AG04450 (cell line): ENCODE results near the gene STXBP5. TPM values are rescaled to one million over a fixed set of nuclear protein-coding genes. Genes with fewer than 3 reads are reported as not detected.

Experiments used
- CTCF ChIA-PET: fragments of 300-600, 350-600 bp; formaldehyde crosslinking; extraction: SDS; loops from one replicate; lab custom pipeline; 2022; ENCODE audit warnings: antibody characterized with exemption, inconsistent platforms; lab: Charles Lee
- POLR2A ChIA-PET: fragments of 350-600 bp; formaldehyde crosslinking; extraction: SDS; loops from one replicate; lab custom pipeline; 2021; ENCODE audit warnings: antibody characterized with exemption, inconsistent platforms; lab: Yijun Ruan, JAX
- DNase-seq: peaks from one replicate; pipeline ENCODE4 v3.0.0-alpha.2; 2011; ENCODE audit warnings: low read depth, low spot score
- H3K27ac ChIP-seq: one replicate; pipeline ENCODE4 v1.5.1; 2012; ENCODE audit warnings: low read depth, low read length, control low read depth
- H3K27me3 ChIP-seq: one replicate; pipeline ENCODE4 v1.6.0; 2012; ENCODE audit warnings: low read length; ENCODE audit not compliant: control insufficient read depth, insufficient read depth
- H3K4me3 ChIP-seq: 2 replicates; pipeline ENCODE4 v1.5.1; 2011; ENCODE audit warnings: mild to moderate bottlenecking, low read depth, low read length, control low read depth
- H3K9me3 ChIP-seq: 2 replicates; pipeline ENCODE4 v1.5.1; 2012; ENCODE audit warnings: low read length; ENCODE audit not compliant: control insufficient read depth, insufficient read depth
- polyA plus RNA-seq: library from polyadenylated mRNA; depleted of rRNA; stranded (reverse); fragments of >200 nt; gene quantifications from 2 replicates; pipeline ENCODE4 v1.2.3, GENCODE V29; 2011
- TF ChIP-seq, protein P1 (sequence below): IDR thresholded peaks from 2 replicates; pipeline ENCODE4 v1.5.1; 2011; ENCODE audit warnings: low read depth, low read length, control low read depth, inconsistent platforms

STXBP5 gene
- polyA plus RNA-seq, 1 experiment = 40.0 TPM

- Histone ChIP-seq H3K27ac (no peak overlapping the region), H3K9me3 (no peaks in the 10 kb centered on the region), H3K4me3 (no peak overlapping the region), H3K27me3 (no peaks in the 10 kb centered on the region)
- DNase-seq = peak; percentile 15
- ChIA-PET POLR2A (no interaction called here), CTCF (no interaction called here)
- TF ChIP-seq, protein P1, sequence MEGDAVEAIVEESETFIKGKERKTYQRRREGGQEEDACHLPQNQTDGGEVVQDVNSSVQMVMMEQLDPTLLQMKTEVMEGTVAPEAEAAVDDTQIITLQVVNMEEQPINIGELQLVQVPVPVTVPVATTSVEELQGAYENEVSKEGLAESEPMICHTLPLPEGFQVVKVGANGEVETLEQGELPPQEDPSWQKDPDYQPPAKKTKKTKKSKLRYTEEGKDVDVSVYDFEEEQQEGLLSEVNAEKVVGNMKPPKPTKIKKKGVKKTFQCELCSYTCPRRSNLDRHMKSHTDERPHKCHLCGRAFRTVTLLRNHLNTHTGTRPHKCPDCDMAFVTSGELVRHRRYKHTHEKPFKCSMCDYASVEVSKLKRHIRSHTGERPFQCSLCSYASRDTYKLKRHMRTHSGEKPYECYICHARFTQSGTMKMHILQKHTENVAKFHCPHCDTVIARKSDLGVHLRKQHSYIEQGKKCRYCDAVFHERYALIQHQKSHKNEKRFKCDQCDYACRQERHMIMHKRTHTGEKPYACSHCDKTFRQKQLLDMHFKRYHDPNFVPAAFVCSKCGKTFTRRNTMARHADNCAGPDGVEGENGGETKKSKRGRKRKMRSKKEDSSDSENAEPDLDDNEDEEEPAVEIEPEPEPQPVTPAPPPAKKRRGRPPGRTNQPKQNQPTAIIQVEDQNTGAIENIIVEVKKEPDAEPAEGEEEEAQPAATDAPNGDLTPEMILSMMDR = no peak
Measured at GRCh38 chr6:147322299-147323162, 118.3 kb downstream of the STXBP5 start.

- POLR2A ChIA-PET = no interaction called here
- Histone ChIP-seq H3K4me3 (no peak overlapping the region), H3K9me3 (no peaks in the 10 kb centered on the region), H3K27ac (no peak overlapping the region), H3K27me3 (no peaks in the 10 kb centered on the region)
- TF ChIP-seq, protein P1 = no peak
- CTCF ChIA-PET = interaction anchor here (1.3 kb wide), 1 partner anchor 39 kb away, joined by 4 read pairs; no protein-coding TSS in a partner anchor
- DNase-seq = no peak
Measured at GRCh38 chr6:147325557-147325956, 121.3 kb downstream of the STXBP5 start.

DNA sequence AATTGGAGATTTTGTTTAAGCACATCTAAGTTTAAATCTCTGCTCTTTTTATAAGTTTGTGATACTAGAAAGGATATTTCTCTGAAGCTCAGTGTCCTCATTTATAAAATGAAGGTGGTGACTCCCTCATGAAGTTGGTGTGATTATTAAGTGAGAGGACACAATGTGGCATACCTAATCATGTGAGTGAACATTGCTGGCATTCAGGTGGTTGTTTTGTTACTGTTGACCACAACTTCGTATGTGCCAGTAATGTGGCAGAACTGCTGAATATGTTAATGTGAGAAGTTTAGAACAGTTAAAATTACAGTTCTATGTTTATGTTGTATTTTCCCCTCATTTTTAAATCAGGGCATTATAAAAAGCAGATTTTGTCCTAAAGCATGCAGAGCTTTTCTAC lies 127.2 kb downstream of the STXBP5 start:
- no peak for DNase-seq
- ChIA-PET POLR2A (no interaction called here), CTCF (no interaction called here)
- Histone ChIP-seq H3K27me3 (no peaks in the 10 kb centered on the region), H3K27ac (no peak overlapping the region), H3K4me3 (no peak overlapping the region), H3K9me3 (no peaks in the 10 kb centered on the region)
- TF ChIP-seq, protein P1 = no peak

DNA sequence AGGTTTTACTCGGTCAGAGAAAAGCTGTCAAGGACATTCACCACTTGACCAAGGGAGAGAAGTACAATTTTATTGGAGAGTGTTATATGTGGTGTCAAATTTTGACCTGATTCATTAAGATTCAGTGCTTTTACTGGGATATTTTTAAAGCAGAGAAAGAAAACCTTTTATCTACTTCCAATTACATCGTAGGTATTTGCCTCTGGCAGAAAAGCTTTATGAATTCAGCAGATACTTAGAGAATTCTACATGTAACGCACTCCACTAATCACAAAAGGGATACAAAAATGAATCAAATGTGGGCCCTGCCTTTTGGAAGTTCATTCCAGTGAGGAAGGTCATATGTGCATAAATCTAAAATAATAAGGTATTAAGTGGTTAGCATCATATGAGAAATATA lies 133.7 kb downstream of the STXBP5 start:
- Histone ChIP-seq H3K4me3 (no peak overlapping the region), H3K27me3 (no peaks in the 10 kb centered on the region), H3K27ac (no peak overlapping the region), H3K9me3 (no peaks in the 10 kb centered on the region)
- no peak for DNase-seq
- TF ChIP-seq, protein P1 = no peak
- CTCF ChIA-PET = interaction anchor here (1.7 kb wide), 1 partner anchor 45 kb away, joined by 5 read pairs; no protein-coding TSS in a partner anchor
- POLR2A ChIA-PET = no interaction called here

GRCh38 chr6:147341486-147341885 lies 137.3 kb downstream of the STXBP5 start:
- CTCF ChIA-PET = interaction anchor here (0.6 kb wide), 1 partner anchor 100 kb away, joined by 3 read pairs; no protein-coding TSS in a partner anchor
- Histone ChIP-seq H3K4me3 (no peak overlapping the region), H3K27ac (no peak overlapping the region), H3K9me3 (no peaks in the 10 kb centered on the region), H3K27me3 (no peaks in the 10 kb centered on the region)
- no peak for DNase-seq
- TF ChIP-seq, protein P1 = no peak
- POLR2A ChIA-PET = no interaction called here
